H9 (cell line): ENCODE data around the gene PTPRN2. TPM values are rescaled to one million over a fixed set of nuclear protein-coding genes. Genes with fewer than 3 reads are reported as not detected.
A peak's percentile ranks its signal among the peaks of the same experiment; 100 is the strongest.

ENCODE experiments used
- DNase-seq: peaks from one replicate; pipeline ENCODE4 v3.0.0-alpha.2; 2017
- H2AFZ ChIP-seq: one replicate; pipeline ENCODE4 v1.6.1; 2013; ENCODE audit warnings: mild to moderate bottlenecking, low read length, control low read depth, moderate library complexity
- H2AK5ac ChIP-seq: 2 replicates; pipeline ENCODE4 v1.6.1; 2013; ENCODE audit warnings: low read length, control low read depth, mixed read lengths; ENCODE audit not compliant: insufficient read length
- H2BK120ac ChIP-seq: one replicate; pipeline ENCODE4 v1.6.1; 2013; ENCODE audit warnings: low read depth, mild to moderate bottlenecking, low read length, control low read depth, inconsistent platforms; ENCODE audit not compliant: poor library complexity, severe bottlenecking
- H2BK12ac ChIP-seq: 2 replicates; pipeline ENCODE4 v1.6.1; 2013; ENCODE audit warnings: low read length, control low read depth, mixed read lengths, low read depth; ENCODE audit not compliant: insufficient read length
- H2BK15ac ChIP-seq: 2 replicates; pipeline ENCODE4 v1.6.1; 2013; ENCODE audit warnings: low read depth, low read length, control low read depth
- H2BK20ac ChIP-seq: one replicate; pipeline ENCODE4 v1.6.1; 2013; ENCODE audit warnings: low read depth, mild to moderate bottlenecking, low read length, control low read depth, inconsistent platforms; ENCODE audit not compliant: poor library complexity, severe bottlenecking
- H2BK5ac ChIP-seq: 2 replicates; pipeline ENCODE4 v1.6.1; 2013; ENCODE audit warnings: low read length, control low read depth, mixed read lengths; ENCODE audit not compliant: insufficient read length
- H3K14ac ChIP-seq: 2 replicates; pipeline ENCODE4 v1.6.1; 2013; ENCODE audit warnings: low read length, control low read depth; ENCODE audit not compliant: insufficient read depth
- H3K18ac ChIP-seq: 2 replicates; pipeline ENCODE4 v1.6.1; 2013; ENCODE audit warnings: low read depth, mild to moderate bottlenecking, mixed read lengths, low read length, control low read depth; ENCODE audit not compliant: insufficient read length
- H3K23ac ChIP-seq: 2 replicates; pipeline ENCODE4 v1.6.1; 2013; ENCODE audit warnings: low read length, control low read depth, mixed read lengths, low read depth; ENCODE audit not compliant: insufficient read length
- H3K23me2 ChIP-seq: 2 replicates; pipeline ENCODE4 v1.6.1; 2013; ENCODE audit warnings: low read depth, mild to moderate bottlenecking, mixed read lengths, low read length, control low read depth; ENCODE audit not compliant: insufficient read length, poor library complexity, severe bottlenecking
- H3K27ac ChIP-seq: 2 replicates; pipeline ENCODE4 v1.5.1; 2013; ENCODE audit warnings: low read length, control low read depth, mixed read lengths, low read depth; ENCODE audit not compliant: insufficient read length
- H3K27me3 ChIP-seq: 2 replicates; pipeline ENCODE4 v1.6.1; 2013; ENCODE audit warnings: low read length, control low read depth, inconsistent platforms; ENCODE audit not compliant: insufficient read depth
- H3K4ac ChIP-seq: 2 replicates; pipeline ENCODE4 v1.6.1; 2013; ENCODE audit warnings: low read depth, mild to moderate bottlenecking, control low read depth, inconsistent platforms, low read length, moderate library complexity
- H3K4me1 ChIP-seq: 2 replicates; pipeline ENCODE4 v1.6.1; 2013; ENCODE audit warnings: low read length, control low read depth, inconsistent platforms; ENCODE audit not compliant: insufficient read depth
- H3K4me2 ChIP-seq: 2 replicates; pipeline ENCODE4 v1.6.1; 2013; ENCODE audit warnings: low read length, control low read depth, mixed read lengths; ENCODE audit not compliant: insufficient read length, insufficient read depth
- H3K56ac ChIP-seq: 2 replicates; pipeline ENCODE4 v1.6.1; 2013; ENCODE audit warnings: low read depth, mild to moderate bottlenecking, mixed read lengths, low read length, control low read depth; ENCODE audit not compliant: insufficient read length
- H3K79me1 ChIP-seq: 2 replicates; pipeline ENCODE4 v1.6.1; 2013; ENCODE audit warnings: low read depth, mild to moderate bottlenecking, moderate library complexity, low read length, control low read depth, inconsistent platforms; ENCODE audit not compliant: insufficient read depth, poor library complexity, severe bottlenecking
- H3K79me2 ChIP-seq: 2 replicates; pipeline ENCODE4 v1.6.1; 2013; ENCODE audit warnings: low read length, control low read depth, inconsistent platforms; ENCODE audit not compliant: insufficient read depth
- H3K9ac ChIP-seq: 2 replicates; pipeline ENCODE4 v1.6.1; 2013; ENCODE audit warnings: low read length, control low read depth, mixed read lengths; ENCODE audit not compliant: insufficient read length; ENCODE audit errors: extremely low read depth
- H3K9me3 ChIP-seq: one replicate; pipeline ENCODE4 v1.6.1; 2013; ENCODE audit warnings: low read depth, low read length, inconsistent platforms; ENCODE audit not compliant: control insufficient read depth
- H3T11ph ChIP-seq: one replicate; pipeline ENCODE4 v1.6.1; 2013; ENCODE audit warnings: mild to moderate bottlenecking, low read length, control low read depth, inconsistent platforms
- H4K20me1 ChIP-seq: one replicate; pipeline ENCODE4 v1.6.1; 2013; ENCODE audit not compliant: control insufficient read depth, insufficient read length, insufficient read depth
- H4K5ac ChIP-seq: 2 replicates; pipeline ENCODE4 v1.6.1; 2013; ENCODE audit warnings: low read depth, mild to moderate bottlenecking, mixed read lengths, low read length, control low read depth; ENCODE audit not compliant: insufficient read length
- H4K8ac ChIP-seq: replicated peaks from 2 replicates; pipeline ENCODE4 v1.6.1; 2013; ENCODE audit warnings: low read length, control low read depth, mixed read lengths, low read depth; ENCODE audit not compliant: insufficient read length
- H4K91ac ChIP-seq: 2 replicates; pipeline ENCODE4 v1.6.1; 2013; ENCODE audit warnings: low read depth, mild to moderate bottlenecking, moderate library complexity, mixed read lengths, low read length, control low read depth; ENCODE audit not compliant: insufficient read length
- H3K27ac Mint-ChIP-seq, 3 experiments: 2 replicates in 2 of 3; 3 replicates in 1 of 3; pipeline ENCODE4 v1.8.0; 2020 to 2021; ENCODE audit warnings: mixed read lengths in 3 of 3, mild to moderate bottlenecking in 1 of 3, moderate library complexity in 1 of 3
- H3K27me3 Mint-ChIP-seq: 2 replicates; pipeline ENCODE4 v1.8.0; 2021; ENCODE audit warnings: low read depth, mild to moderate bottlenecking, moderate library complexity, mixed read lengths
- H3K36me3 Mint-ChIP-seq, 3 experiments: 2 replicates in 2 of 3; 3 replicates in 1 of 3; pipeline ENCODE4 v1.8.0; 2020 to 2021; ENCODE audit warnings: low read depth in 3 of 3, mixed read lengths in 3 of 3; ENCODE audit not compliant: insufficient read depth in 1 of 3
- H3K4me1 Mint-ChIP-seq, 2 experiments: 2 replicates each; pipeline ENCODE4 v1.8.0; 2020; ENCODE audit warnings: mixed read lengths in 2 of 2
- H3K4me3 Mint-ChIP-seq, 2 experiments: 2 replicates in 1 of 2; 3 replicates in 1 of 2; pipeline ENCODE4 v1.8.0; 2020 to 2021; ENCODE audit warnings: mild to moderate bottlenecking in 2 of 2, mixed read lengths in 2 of 2, moderate library complexity in 1 of 2
- H3K9me3 Mint-ChIP-seq, 2 experiments: 2 replicates in 1 of 2; 3 replicates in 1 of 2; pipeline ENCODE4 v1.8.0; 2020; ENCODE audit warnings: mild to moderate bottlenecking in 2 of 2, mixed read lengths in 2 of 2, moderate library complexity in 1 of 2
- CTCF ChIP-seq: fragments of 200-600 bp; sonication (generic); conservative IDR thresholded peaks from 3 replicates; pipeline ENCODE4 v1.8.0; 2021; ENCODE audit warnings: antibody characterized with exemption, mild to moderate bottlenecking
- WGBS: extraction: QIAGEN DNeasy Blood & Tissue Kit; methylation state at CpG from one replicate; pipeline ENCODE4 v1.1.7; 2013; ENCODE audit warnings: missing lambda C conversion rate, low lambda C conversion rate, mixed read lengths; ENCODE audit not compliant: insufficient read length; ENCODE audit errors: extremely low coverage; 5-methylcytosine and 5-hydroxymethylcytosine counted together
- total RNA-seq: library from RNA; stranded (reverse); gene quantifications from 2 replicates; pipeline ENCODE4 v1.2.1, GENCODE V29; 2021

PTPRN2 gene
- total RNA-seq, 1 experiment from 2014 or later = 5.2 TPM

- peaks cover 16 to 35% of the 10 kb centered on the region in 2 experiments for H3K4me1 Mint-ChIP-seq
These were observed 993 bp downstream of the PTPRN2 start for GRCh38 chr7:158586499-158587161.

More at GRCh38 chr7:158586499-158587161, 993 bp downstream of the PTPRN2 start:
- WGBS = no CpG with 5 or more reads among the region's 63 CpGs
- no peak overlapping the region for H2BK120ac ChIP-seq
- peaks cover 37% of the 10 kb centered on the region; the same call in 1 of the 2 replicates for H3K27me3 ChIP-seq
- no peak overlapping the region for H3K9ac ChIP-seq
- no peak overlapping the region for H2BK15ac ChIP-seq
- no peaks in the 10 kb centered on the region for H3K79me1 ChIP-seq
- H2AK5ac ChIP-seq = no peak overlapping the region
- Mint-ChIP-seq H3K36me3 (peaks cover 0 to 7% (median 0%) of the 10 kb centered on the region in 3 experiments; a peak in 2 of 7 replicates), H3K27me3 (peaks cover 46% of the 10 kb centered on the region), H3K9me3 (no peaks in the 10 kb centered on the region; a peak in 1 of 5 replicates), H3K27ac (no peak overlapping the region), H3K4me3 (peak overlapping the region; percentile 47 to 82; a peak in 4 of 5 replicates)
- no peak overlapping the region for H4K5ac ChIP-seq
- peaks cover 3% of the 10 kb centered on the region for H3K23me2 ChIP-seq
- H2BK20ac ChIP-seq = no peak overlapping the region
- no peak overlapping the region for H3K4ac ChIP-seq
- TF ChIP-seq CTCF = no peak
- H3K23ac ChIP-seq = no peak overlapping the region
- no peak overlapping the region for H2BK12ac ChIP-seq
- no peak overlapping the region for H4K8ac ChIP-seq
- H3K4me1 ChIP-seq = no peaks in the 10 kb centered on the region
- H4K20me1 ChIP-seq = no peaks in the 10 kb centered on the region
- no peak overlapping the region for H2BK5ac ChIP-seq
- H3K79me2 ChIP-seq = no peaks in the 10 kb centered on the region
- H3K27ac ChIP-seq = no peak overlapping the region
- no peak overlapping the region for H3K18ac ChIP-seq
- no peak overlapping the region for H4K91ac ChIP-seq
- H3K9me3 ChIP-seq = no peaks in the 10 kb centered on the region
- H3K56ac ChIP-seq = no peak overlapping the region
- H3K14ac ChIP-seq = no peak overlapping the region
- peak overlapping the region; percentile 12 for H3K4me2 ChIP-seq
- no peak overlapping the region for H3T11ph ChIP-seq
- H2AFZ ChIP-seq = no peak overlapping the region
- no peak for DNase-seq
